GM12864 (cell line): ENCODE data around the gene FOXN3.

ENCODE experiments used
- DNase-seq: peaks from one replicate; pipeline ENCODE4 v3.0.0-alpha.2; 2011; ENCODE audit warnings: low read depth
- H3K4me3 ChIP-seq: 2 replicates; pipeline ENCODE4 v1.5.1; 2011; ENCODE audit warnings: mild to moderate bottlenecking, low read depth, low read length, control low read depth
- TF ChIP-seq, protein P1 (sequence below): IDR thresholded peaks from 2 replicates; pipeline ENCODE4 v1.5.1; 2011; ENCODE audit warnings: low read depth, mild to moderate bottlenecking, moderate library complexity, low read length, control low read depth, inconsistent platforms; ENCODE audit errors: missing control alignments

The FOXN3 gene

DNA sequence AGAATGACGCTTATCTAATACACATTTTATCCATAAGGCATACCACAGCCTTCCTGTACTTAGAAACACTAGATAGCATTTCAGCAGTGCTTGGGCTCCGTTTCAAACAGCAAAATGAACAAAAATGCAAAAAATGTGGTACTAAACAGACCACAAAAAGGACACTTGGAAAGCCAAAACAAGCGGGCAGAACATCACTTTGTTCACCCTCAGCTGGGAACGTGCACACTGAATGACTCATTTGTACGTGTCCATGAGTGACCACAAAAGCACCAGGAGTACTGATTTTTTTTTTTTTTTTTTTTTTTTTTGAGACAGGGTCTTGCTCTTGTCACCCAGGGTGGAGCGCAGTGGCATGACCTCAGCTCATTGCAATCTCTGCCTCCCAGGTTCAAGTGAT, 8.9 kb upstream of the FOXN3 start:
- H3K4me3 ChIP-seq = no peak overlapping the region
- DNase-seq = peak; percentile 73

DNA sequence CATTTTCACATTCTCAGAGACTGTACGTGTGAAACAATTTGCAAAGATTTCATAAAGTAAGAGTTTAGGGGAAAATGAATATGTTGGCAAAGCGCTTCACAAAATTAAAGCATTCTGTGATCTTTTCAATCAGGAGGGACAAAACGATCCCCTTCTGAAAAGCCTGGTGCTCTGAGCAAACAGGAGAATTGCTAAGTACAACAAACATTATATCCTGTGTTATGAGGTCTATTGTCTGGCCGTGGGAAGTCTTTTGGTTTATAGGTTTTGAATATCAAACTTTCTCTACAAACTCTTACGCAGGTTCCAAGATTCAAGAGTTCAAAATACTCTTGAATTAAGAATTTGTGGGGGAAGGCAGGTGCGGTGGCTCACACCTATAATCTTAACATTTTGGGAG, 7.2 kb upstream of the FOXN3 start:
- H3K4me3 ChIP-seq = no peak overlapping the region
- no peak for DNase-seq
- TF ChIP-seq, protein P1, sequence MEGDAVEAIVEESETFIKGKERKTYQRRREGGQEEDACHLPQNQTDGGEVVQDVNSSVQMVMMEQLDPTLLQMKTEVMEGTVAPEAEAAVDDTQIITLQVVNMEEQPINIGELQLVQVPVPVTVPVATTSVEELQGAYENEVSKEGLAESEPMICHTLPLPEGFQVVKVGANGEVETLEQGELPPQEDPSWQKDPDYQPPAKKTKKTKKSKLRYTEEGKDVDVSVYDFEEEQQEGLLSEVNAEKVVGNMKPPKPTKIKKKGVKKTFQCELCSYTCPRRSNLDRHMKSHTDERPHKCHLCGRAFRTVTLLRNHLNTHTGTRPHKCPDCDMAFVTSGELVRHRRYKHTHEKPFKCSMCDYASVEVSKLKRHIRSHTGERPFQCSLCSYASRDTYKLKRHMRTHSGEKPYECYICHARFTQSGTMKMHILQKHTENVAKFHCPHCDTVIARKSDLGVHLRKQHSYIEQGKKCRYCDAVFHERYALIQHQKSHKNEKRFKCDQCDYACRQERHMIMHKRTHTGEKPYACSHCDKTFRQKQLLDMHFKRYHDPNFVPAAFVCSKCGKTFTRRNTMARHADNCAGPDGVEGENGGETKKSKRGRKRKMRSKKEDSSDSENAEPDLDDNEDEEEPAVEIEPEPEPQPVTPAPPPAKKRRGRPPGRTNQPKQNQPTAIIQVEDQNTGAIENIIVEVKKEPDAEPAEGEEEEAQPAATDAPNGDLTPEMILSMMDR = no peak

More for the DNA sequence above, 8.9 kb upstream of the FOXN3 start:
- TF ChIP-seq, protein P1 = no peak

- no peak overlapping the region for H3K4me3 ChIP-seq
- DNase-seq = no peak
- TF ChIP-seq, protein P1 = no peak
Measured at GRCh38 chr14:89422952-89423345, 5.9 kb upstream of the FOXN3 start.

DNA sequence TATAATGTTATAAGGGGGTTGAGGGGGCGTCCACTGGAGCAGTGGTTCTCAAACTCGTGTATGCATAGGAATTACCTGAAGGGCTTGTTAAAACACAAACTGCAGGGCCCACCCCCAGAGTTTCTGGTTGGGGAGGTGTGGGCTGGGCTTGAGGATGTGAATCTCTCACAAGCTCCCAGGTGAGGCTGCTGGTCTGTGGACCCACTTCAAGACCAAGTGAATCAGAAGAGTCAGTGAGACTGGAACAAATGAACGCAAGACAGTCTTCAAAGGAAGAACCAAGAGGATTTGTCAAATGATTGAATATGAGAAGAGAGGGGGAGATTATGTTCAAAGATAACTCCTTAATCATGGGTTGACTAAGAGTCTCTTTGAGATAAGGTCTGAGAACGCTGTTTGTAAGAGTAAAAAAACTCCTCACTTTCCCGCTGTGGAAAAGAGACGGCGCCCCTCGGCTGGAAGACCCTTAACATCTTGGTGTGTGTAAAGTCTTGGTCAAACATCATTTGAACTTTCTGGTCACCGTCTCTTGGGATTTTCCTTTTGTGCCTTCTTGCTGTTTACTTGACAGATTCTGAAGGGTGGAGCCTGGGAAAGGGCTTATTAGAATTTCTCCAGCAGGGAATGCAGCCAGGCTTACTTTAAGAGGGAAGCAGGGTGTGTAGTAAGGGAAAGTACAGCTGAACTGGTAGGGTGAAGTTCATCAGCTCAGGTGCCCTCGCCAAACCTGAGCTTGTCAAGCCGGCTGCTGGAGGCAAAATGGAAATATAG, 5.3 kb upstream of the FOXN3 start:
- no peak for DNase-seq
- TF ChIP-seq, protein P1 = no peak
- H3K4me3 ChIP-seq = no peak overlapping the region

DNA sequence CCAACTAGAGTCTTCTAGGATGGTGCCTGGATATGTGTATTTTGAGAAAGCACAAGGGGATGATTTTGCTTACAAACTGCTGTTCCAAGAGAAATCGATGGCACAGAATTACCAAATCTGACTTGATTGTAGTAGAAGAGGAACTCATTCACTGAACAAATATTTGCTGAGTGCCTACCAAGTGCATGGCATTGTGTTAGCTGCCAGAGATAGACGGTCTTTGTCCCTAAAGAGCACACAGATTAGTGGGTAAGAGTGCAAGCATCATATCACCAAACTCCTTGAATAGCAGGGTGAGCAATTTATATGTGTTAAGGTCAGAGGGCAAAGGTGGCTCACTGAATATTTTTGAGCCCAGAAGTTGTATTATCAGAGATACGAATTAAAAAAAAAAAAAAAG, 3.5 kb upstream of the FOXN3 start:
- DNase-seq = no peak
- TF ChIP-seq, protein P1 = no peak
- H3K4me3 ChIP-seq = no peak overlapping the region

GRCh38 chr14:89419973-89420482, 3.0 kb upstream of the FOXN3 start:
- TF ChIP-seq, protein P1 = no peak
- DNase-seq = no peak
- H3K4me3 ChIP-seq = no peak overlapping the region

- H3K4me3 ChIP-seq = no peak overlapping the region
- TF ChIP-seq, protein P1 = no peak
- DNase-seq = no peak
Measured at GRCh38 chr14:89418976-89419375, 1.9 kb upstream of the FOXN3 start.
